Endometrium (tissue), 2 donors: ENCODE results near the gene ATP10B.

Source experiments
- FAIRE-seq: peaks from 2 replicates; lab custom pipeline; 2012; peaks lifted over from hg19 to GRCh38; lab: Jason Lieb, UNC
- donor health status: control.
- donor health status: control.

ATP10B gene

DNA sequence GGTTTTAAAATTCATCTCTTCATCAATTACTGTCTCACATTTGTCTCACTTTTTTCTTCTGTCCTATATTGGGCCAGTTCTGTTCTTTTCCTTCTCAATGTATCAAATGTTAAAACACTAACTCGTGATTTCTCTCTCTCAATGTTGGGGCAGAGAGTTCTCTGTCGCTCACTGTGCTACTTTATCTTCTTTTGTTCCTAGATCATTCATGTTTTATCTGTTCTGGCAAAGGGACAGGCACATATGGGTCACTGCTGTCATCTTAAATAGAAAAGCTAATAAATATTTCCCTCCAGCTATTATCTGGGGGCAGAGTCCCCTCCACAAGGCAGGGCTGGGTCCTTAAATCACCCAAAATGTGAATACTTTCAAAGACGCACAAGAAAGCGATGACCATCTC is 216.3 kb downstream of the ATP10B start:
- FAIRE-seq, result no peak

DNA sequence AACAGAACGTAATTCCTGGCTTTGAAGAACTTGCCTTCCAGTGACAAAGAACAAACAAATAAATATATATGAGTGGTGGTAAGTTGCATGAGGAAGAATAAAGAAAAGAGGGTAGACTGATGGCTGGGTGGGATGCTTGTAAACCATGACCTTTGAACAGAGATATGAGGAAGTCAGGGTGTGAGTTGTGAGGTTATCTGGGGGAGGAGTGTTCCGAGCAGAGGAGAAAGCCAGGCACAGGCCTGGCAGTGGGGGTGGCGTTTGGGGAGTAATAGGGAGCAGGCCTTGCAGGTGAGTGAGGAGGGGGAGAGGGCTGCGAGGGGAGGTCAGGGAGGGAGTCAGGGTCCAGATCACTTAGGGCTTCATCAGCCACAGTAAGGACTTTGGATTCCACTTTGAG is 217.0 kb downstream of the ATP10B start:
- no peak for FAIRE-seq

DNA sequence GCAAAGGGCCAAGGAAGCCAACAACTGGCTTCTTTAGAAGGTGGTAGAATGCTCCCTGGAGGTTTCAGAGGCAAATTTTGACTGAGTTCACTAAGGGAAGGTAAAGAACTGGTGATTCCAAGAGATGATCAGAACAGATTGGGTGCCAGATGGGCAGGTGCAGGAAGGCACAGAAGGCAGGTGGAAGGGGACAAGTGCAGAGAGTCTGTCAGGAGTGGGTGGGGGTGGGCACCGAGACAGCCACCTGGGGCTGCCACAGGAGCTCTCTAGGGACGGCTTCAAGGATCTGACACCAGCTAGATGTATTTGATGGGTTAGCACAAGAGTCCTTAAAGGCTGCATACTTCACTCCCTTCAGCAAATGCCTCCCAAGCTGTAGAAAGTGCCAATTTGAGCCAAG is 223.0 kb downstream of the ATP10B start:
- no peak for FAIRE-seq

DNA sequence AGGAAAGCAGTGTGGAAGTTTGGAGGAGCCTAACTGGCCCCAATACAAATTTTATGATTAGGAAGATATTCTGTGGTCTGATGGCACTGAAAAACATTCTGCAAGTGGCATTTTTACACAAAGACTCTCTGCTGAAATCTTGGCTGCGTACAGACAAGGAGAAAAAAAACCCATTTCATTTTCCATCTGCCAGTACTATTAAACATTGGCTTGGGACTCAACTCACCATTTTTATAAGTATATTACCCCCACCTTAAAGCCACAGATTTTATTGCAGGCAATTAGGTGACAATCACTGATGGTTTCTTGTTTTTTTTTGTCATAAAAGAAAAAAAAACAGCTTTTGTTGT is 223.4 kb downstream of the ATP10B start:
- FAIRE-seq, result no peak

DNA sequence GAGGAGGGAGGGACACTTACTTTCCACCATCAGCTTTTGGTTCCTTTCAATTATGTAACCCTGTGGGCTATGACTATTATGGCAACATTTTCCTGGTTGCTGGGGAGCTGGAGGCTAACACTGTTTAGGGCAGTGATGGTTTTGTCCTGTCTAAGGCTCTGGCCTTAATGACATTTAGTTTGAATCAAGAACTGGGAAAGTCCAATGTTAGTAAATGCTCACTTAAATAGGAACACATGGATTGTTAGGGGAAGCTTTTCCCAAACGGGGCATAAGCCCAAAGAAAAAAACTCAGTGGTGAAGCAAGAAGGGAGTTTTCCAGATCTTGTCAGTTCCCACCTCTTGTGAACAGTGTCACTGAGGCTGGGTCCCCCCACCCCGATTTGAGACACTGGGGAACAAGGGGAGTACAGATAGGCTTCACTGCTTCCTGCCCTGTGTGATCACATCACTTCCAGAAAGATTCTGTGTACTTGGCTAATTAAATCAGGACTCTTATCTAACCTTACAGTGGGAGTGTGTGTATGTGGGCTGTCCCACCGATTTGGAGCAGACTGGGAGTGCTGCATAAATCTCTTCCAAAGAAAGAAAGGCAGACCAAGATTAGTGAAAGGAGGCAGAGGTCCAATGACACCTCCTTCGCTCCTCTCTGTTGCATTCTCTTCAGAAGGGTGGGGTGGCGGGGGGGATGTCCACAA is 223.9 kb downstream of the ATP10B start:
- no peak for FAIRE-seq

DNA sequence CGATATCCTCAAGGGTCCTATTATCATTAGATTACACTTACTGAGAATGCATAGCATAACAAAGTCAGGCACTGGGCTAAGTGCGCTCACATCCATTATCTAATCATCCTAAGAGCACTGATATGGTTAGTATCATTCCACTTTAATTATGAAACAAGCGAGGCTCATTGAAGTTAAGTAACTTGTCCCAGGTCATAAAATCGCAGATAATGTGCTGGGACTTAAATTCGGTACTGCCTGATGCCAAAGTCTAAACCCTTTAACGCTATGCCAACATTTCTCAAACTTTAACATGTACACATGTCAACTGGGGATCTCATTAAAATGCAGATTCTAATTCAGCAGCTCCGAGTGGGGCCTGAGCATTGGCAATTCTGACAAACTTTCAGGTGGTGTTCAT is 225.7 kb downstream of the ATP10B start:
- FAIRE-seq, result no peak

DNA sequence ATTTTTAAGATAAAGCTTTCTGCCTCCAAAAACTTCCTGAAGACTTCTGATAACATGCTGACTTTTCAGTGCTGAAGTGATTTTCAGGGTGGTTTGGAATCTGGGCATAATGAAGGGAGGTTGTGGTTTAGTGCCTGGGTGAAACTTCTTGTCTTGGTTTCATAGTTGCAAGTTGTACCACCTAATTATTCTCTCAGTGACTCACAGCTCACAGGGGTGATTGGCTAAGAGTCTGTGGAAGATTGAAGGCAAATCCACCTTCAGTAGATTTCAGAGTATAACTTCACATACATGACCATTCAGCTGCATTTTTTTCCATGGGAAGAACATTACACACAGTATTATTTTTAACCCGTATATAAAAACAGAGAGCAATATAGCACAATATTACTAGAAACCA is 230.5 kb downstream of the ATP10B start:
- no peak for FAIRE-seq

DNA sequence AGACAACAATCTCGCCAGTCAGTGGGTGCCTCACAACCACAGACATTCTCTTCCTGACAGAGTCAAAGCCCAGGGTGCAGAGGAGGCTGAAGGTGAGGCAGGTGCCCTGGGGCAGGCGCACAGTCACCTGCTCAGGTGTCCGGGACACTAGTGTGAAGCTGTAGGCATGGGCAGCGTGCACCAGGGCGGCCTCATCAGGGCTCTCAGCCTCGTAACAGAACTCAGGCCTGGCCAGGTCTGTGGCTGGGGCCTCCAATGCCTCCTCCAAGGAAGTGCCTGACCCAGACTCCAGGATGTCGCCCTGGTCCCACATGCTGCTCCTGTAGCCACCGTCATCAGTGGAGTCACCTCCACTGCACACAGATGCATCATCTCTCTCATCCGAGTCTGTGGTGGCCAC is 231.6 kb downstream of the ATP10B start:
- no peak for FAIRE-seq

DNA sequence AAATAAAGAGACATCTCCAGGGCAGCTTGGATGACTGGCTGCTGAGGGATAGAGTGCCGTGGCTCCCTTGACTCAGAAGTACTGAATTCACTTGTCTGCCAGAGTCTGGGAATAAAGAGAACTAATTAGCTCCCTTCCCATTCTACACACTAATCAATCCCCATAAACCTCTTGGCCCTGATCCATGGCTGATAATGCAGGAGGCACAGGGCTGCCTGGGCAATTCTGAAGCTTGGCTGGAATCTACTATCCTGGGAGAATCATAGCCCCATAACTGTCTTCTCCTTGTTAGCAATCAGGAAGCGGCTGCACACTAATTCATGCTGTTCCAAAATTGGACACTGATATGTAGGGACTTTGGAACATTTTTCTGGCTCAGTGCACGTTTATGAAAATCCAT is 232.6 kb downstream of the ATP10B start:
- no peak for FAIRE-seq

DNA sequence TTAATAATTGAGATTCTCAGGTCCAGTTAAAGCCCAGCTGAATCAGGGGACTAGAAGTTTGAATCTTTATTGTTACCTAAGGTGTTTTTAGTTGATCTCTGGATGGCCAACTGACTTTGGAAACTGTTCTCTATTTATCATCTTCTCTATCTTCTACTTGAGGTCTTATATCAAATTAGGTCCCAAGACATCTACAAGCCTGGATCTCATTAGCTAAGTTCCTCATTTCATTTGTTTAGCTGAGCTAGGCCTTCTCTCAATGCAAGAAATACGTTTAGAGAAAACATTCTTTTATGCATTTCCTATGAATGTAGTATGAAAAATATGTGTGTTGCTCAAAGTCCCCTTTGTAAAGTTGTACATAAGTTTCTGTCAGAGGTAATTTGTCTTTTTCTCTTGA is 233.7 kb downstream of the ATP10B start:
- no peak for FAIRE-seq

DNA sequence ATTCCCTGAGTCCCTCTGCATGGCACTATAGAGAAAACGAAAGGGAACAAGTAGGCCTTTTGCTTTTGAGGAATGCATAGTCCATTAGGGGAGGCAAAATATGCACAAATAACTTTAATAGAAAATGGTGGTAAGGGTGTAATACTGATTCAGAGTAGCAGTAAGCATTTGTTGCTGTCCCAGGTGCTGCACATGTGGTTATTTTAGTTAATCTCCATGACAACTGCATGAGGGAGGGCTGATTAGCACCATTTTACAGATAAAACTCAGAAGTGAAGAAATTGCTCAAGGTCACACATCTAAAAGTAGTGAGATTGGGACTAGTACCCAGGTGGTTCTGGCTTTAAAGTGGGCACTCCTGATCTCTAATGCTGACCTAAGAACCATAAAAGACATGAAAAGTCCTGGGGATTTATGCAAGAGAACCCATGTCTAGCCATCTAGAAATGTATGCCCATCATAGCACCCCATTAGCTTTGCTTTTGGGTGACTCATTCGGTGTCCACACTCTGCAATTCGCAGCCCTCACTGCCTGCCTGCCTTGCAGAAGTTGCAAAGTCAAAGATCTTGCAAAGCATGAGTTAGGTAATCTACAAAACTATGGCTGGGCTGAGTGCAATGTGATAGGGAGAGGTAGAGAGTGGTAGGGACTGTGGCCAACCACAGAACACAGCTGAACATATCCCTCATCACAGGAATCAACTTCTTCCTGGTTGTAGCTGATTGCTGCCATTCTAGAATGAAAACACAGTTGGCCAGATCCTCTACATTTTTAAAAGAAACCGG is 235.1 kb downstream of the ATP10B start:
- no peak for FAIRE-seq

DNA sequence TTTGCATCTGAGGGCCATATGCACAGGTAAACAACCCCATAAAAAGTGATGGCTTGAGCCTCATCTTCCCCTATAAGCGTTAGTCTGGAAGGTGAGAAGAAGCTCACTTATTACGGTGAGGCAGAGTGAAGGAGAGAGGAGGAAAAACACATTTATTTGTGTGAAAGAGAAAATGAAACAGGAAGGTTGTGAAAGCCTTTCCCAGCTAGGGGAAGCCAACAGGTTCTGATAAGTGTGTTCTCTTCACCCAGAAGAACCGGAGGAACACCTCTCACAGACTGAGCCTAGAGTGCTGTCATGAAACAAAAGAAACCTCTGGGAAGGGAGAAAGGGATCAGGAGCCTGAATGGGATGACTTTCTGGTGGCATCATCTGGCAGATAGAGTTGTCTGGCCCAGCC is 237.9 kb downstream of the ATP10B start:
- no peak for FAIRE-seq

DNA sequence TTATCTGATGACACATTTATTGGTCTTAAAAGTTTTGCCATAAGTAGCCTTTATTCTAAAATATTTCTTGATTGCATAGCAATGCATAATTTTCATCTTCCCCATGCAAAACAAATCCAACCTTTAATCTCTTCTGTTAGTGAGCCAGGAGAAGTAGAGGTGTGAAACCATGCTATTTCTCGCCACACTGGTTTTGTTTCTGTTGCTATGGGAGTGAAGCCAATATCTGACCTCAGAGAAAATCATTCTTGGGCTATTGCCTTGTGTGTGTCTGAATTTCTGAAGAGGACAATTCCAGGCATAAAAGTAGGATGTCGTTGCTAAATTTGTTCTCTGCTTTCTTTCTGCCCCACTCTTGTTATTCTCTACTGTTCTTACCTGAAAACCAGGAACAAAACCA is 246.7 kb downstream of the ATP10B start:
- no peak for FAIRE-seq

DNA sequence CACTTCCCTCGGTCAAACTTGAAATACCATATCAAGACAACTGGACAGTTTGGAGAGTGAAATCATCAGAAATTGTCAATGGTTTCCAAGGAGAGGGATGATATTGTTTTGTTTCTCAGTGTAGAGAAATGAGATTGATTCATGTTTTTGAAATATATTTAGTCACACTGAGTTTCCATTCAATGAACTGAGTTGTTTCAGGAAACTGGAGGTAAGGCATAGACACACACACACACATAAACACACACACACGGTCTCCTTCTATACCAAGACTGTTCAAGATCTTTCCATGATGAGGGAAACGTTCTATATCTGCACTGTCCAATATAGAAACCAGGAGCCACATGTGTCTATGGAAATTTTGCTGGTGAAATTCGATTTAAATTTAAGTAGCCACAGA is 247.5 kb downstream of the ATP10B start:
- no peak for FAIRE-seq

DNA sequence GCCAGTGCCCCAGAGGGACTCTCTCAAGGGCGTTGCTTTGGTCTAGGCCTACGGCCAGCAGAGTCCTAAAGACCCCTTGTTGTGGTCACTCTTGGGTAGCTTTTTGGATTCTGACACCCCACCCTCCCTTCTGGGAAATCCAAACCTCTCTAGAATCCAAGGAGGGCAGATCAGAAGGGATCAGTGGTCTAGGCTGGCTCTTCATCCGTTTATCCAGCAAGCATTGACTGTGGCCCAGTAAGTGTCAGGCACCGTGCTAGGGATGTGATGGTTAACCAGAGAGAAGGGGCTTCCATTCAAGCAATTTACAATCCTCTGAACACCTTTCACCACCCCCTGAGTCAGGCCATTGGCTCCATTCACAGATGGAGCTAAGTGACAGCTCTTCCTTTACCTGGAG is 249.3 kb downstream of the ATP10B start:
- no peak for FAIRE-seq

DNA sequence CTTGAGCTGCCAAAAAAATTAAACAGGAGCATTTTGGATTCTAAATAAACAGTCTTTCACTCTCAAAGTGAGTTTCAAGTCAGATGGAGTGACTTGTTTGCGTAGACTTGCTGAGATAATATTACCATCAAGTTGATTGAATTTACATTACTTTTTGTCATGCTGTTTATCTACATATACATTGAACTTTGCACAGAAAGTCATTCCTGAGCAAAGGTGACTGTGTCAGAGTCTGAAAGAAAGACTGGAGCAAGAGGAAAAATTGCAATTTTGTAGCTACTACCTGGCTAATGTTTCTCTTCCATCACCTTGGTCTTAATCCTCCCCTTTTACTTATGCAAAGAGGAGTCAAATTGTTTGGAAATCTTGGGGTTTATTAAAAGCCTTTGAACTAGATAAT is 251.0 kb downstream of the ATP10B start:
- no peak for FAIRE-seq

DNA sequence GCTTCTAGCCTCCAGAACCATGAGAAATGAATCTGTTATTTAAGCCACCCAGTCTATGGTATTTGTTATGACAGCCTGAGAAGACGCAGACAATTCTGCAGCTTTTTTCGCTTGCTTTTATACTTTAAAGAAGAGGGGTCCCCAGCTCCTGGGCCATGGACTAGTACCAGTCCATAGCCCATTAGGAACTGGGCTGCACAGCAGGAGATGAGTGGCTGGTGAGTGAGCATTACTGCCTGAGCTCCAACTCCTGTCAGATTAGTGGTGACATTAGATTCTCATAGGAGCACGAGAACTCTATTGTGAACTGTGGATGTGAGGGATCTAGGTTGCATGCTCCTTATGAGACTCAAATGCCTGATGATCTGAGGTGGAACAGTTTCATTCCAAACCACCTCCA is 278.7 kb downstream of the ATP10B start:
- FAIRE-seq, result no peak

DNA sequence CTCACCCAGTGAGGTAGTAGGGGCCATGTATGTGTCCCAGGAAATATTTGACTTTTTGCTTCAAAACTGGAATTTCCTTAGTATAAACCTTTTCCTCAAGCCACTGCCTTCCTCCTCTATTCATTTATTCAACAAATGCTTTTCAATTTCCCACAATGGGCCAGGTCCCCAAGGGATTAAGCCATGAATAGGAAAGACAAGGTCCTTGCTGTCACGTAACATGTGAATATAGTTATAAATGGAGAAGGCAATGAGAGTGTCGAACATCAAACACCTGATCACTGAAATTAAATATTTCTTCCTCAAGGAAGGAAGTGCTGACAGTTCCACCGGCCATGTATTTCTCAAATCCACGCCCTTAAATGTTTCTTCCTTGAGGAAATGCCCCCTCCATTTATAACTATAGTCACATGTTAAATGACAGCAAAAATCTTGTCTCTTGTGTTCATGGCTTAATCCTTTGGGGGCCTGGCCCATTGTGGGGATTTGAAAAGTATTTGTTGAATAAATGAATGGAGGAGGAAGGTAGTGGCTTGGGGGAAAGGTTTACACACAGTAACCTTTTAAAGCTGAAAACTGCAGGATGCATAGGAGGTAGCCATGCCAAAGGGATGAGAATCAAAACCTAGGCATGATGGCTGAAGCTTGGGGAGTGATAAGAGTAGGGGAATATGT is 284.8 kb downstream of the ATP10B start:
- no peak for FAIRE-seq

DNA sequence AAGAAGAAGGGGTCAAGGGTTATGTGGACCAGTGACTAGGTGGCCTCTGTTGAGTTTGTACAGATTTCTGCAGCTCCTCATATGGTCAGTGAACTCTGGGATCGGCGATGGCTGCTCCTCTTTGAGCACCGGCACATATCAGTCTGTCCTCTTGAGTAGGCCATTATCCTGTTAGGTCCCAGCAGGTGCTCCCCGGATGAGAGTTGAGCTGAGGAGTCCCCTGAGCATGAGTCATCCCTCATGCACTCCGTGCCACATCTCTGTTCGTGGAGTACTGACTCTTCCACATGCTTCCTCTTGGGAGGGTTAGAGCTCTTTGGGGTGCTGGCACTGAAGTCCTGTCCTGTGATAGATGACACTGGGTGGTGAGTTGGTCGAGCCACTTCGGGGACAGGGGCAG is 286.6 kb downstream of the ATP10B start:
- FAIRE-seq, result no peak

DNA sequence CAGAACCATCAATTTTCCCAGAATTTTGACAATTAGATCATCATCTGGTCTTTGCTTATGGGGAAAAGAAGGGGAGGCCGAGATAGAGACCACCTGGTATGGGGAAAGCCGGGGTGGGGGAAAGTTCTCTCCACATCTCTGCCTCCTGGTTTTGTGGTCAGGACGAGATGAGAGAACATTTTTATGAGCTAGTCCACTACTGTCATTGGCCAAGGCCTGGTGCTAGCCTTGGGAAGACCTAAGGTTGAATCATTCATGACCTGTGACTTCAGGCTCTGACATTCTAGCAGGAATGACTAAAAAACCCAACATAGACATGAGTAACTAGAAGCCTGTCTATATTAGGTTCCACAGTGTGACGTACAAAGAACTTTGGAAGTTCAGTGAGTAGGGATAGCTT is 295.2 kb downstream of the ATP10B start:
- FAIRE-seq, result no peak

DNA sequence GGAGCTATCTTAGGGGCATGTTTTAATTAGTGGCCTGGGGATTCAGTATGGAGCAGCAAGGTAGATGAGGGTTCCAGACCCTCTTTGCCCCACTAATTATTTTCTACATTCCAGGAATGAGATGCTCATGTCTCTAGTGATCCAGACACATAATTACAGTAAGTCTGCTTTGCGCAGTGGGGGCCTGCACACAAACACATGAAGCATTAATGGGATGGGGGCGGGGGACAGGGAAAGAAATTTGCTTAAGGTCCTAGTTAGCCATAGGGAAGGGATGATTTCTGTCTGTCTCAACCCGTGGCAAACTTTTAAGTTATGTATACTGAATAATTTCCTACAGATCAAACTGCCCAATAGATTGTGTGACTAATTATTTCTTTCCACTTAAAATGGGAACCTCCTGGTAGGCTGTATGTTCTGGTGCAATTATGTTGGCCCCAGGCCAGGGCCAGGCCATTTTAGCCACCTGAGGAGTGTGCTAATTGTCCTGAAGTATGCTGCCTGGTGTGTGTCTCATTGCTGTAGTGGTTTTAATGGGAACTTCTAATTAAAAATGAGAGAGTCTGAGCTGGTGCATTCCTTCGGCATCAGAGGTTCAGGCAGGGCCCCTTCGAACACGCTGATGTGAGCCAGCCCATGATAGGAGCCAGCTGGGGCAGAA is 295.9 kb downstream of the ATP10B start:
- no peak for FAIRE-seq

DNA sequence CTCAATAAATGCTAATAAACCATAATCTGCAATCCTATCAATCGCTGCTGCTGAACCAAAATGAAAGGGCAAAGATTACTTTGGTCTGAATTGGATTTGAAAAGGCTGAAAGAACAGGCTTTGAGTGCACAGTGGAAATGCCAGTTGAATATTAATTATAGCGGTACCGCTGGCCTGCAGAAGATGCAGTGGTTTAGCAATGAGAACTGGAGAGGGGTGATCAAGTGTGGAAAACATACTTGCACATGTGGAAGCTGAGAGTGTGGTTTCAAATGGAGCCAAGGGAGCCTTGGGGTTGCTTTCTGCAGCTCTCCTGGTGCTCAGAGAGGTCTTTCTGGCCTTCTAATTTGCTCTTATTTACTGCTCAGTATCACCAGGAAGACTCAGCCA is 296.4 kb downstream of the ATP10B start:
- no peak for FAIRE-seq

DNA sequence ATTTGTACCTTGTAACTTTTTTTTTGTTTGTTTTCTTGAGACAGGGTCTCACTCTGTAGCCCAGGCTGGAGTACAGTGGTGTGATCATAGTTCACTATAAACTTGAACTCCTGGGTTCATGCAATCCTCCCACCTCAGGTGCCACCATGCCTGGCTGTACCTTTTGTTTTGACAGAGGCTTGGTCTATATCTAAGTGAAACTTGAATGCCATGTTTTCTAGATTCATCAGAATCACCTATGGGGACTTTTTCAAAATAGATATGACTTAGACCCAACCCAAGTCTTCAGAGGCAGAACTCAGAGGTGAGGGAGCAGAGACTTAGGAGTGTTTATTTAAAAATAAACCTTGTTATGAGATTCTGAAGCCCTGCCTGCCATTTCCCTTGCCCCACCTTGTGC is 301.9 kb downstream of the ATP10B start:
- no peak for FAIRE-seq
